H1 (cell line): ENCODE results near the gene HPS3. TPM values are rescaled to one million over a fixed set of nuclear protein-coding genes. Genes with fewer than 3 reads are reported as not detected.

Experiments
- CTCF ChIA-PET: fragments of 300-600 bp; sonication (Branson Sonifier 250); formaldehyde crosslinking; loops from one replicate; lab custom pipeline; 2021; ENCODE audit not compliant: partially characterized antibody; lab: Charles Lee
- POLR2A ChIA-PET: fragments of 300-600 bp; sonication (Branson Sonifier 250); formaldehyde crosslinking; loops from one replicate; lab custom pipeline; 2021; ENCODE audit warnings: inconsistent platforms; ENCODE audit not compliant: partially characterized antibody; lab: Charles Lee
- DNase-seq, 2 experiments: peaks; one replicate each; pipeline versions ENCODE4 v3.0.0 to v3.0.0-alpha.2; 2010 to 2022; ENCODE audit warnings: low spot score in 2 of 2, low read depth in 1 of 2, mixed read lengths in 1 of 2
- FAIRE-seq: peaks from 2 replicates; lab custom pipeline; 2011; peaks lifted over from hg19 to GRCh38; lab: Jason Lieb, UNC
- H2AFZ ChIP-seq: 2 replicates; pipeline ENCODE4 v1.8.1; 2012; ENCODE audit warnings: low read length, inconsistent platforms
- H2AK5ac ChIP-seq: 2 replicates; pipeline ENCODE4 v1.6.1; 2013; ENCODE audit warnings: low read depth, low read length
- H2BK120ac ChIP-seq: replicated peaks from 2 replicates; pipeline ENCODE3; 2013; ENCODE audit warnings: low read depth, low read length, inconsistent platforms
- H2BK12ac ChIP-seq: 2 replicates; pipeline ENCODE4 v1.6.1; 2013; ENCODE audit warnings: low read depth, low read length
- H2BK15ac ChIP-seq: 2 replicates; pipeline ENCODE4 v1.6.1; 2013; ENCODE audit warnings: low read length
- H2BK20ac ChIP-seq: 2 replicates; pipeline ENCODE4 v1.6.1; 2013; ENCODE audit warnings: low read length
- H2BK5ac ChIP-seq: 2 replicates; pipeline ENCODE4 v1.6.1; 2013; ENCODE audit warnings: low read depth, low read length
- H3K14ac ChIP-seq: 2 replicates; pipeline ENCODE4 v1.6.1; 2013; ENCODE audit warnings: inconsistent platforms; ENCODE audit not compliant: insufficient read length
- H3K18ac ChIP-seq: 2 replicates; pipeline ENCODE4 v1.6.1; 2013; ENCODE audit warnings: low read length; ENCODE audit errors: extremely low read depth
- H3K23ac ChIP-seq: 2 replicates; pipeline ENCODE4 v1.6.1; 2013; ENCODE audit warnings: inconsistent platforms; ENCODE audit not compliant: insufficient read length
- H3K23me2 ChIP-seq: 2 replicates; pipeline ENCODE4 v1.6.1; 2013; ENCODE audit warnings: low read depth, low read length
- H3K27ac ChIP-seq: 2 replicates; pipeline ENCODE4 v1.6.1; 2011; ENCODE audit warnings: low read depth, low read length, inconsistent platforms
- H3K27me3 ChIP-seq, 4 experiments: replicated peaks in 1 of 4; 1 replicate in 1 of 4; 2 replicates in 3 of 4; pipeline versions ENCODE4 v1.6.1 to v1.8.1; 2011 to 2013; ENCODE audit warnings: low read length in 3 of 4, mild to moderate bottlenecking in 3 of 4, inconsistent platforms in 2 of 4, mixed read lengths in 2 of 4, moderate library complexity in 1 of 4; ENCODE audit not compliant: control insufficient read depth in 3 of 4, insufficient read depth in 3 of 4; ENCODE audit errors: extremely low read depth in 1 of 4
- H3K36me3 ChIP-seq, 4 experiments: 2 replicates each; pipeline versions ENCODE4 v1.6.1 to v1.8.1; 2011 to 2013; ENCODE audit warnings: mild to moderate bottlenecking in 4 of 4, low read length in 3 of 4, moderate library complexity in 2 of 4, control low read depth in 1 of 4, inconsistent platforms in 1 of 4; ENCODE audit not compliant: insufficient read depth in 4 of 4, control insufficient read depth in 2 of 4
- H3K4ac ChIP-seq: replicated peaks from 2 replicates; pipeline ENCODE3; 2013; ENCODE audit warnings: low read length, low read depth, mixed read lengths, inconsistent platforms; ENCODE audit not compliant: insufficient read length
- H3K4me1 ChIP-seq, 4 experiments: replicated peaks in 1 of 4; 1 replicate in 1 of 4; 2 replicates in 3 of 4; pipeline versions ENCODE4 v1.6.1 to v1.8.1; 2011 to 2013; ENCODE audit warnings: low read length in 3 of 4, inconsistent platforms in 2 of 4, mixed read lengths in 1 of 4; ENCODE audit not compliant: insufficient read depth in 4 of 4, control insufficient read depth in 3 of 4
- H3K4me2 ChIP-seq, 2 experiments: 2 replicates each; pipeline versions ENCODE4 v1.6.1 to v1.8.1; 2011 to 2013; ENCODE audit warnings: low read depth in 2 of 2, low read length in 2 of 2, control low read depth in 1 of 2, inconsistent platforms in 1 of 2, mild to moderate bottlenecking in 1 of 2; ENCODE audit not compliant: insufficient read depth in 1 of 2
- H3K4me3 ChIP-seq, 4 experiments: fragments of 200-600, 300-600 bp in 1 of 4; sonication (generic), shearing (Covaris generic), sonication (Bioruptor Twin) in 1 of 4; 2 replicates each; pipeline versions ENCODE4 v1.5.1 to v1.8.1; 2011 to 2016; ENCODE audit warnings: low read length in 4 of 4, low read depth in 3 of 4, control low read depth in 2 of 4, inconsistent platforms in 2 of 4, mild to moderate bottlenecking in 2 of 4, mixed read lengths in 1 of 4, moderate library complexity in 1 of 4; ENCODE audit not compliant: insufficient read depth in 2 of 4; ENCODE audit errors: extremely low read depth in 1 of 4
- H3K56ac ChIP-seq: replicated peaks from 2 replicates; pipeline ENCODE3; 2013; ENCODE audit warnings: low read depth, mild to moderate bottlenecking, mixed read lengths, low read length, inconsistent platforms; ENCODE audit not compliant: insufficient read length
- H3K79me1 ChIP-seq: 2 replicates; pipeline ENCODE4 v1.6.1; 2013; ENCODE audit warnings: low read depth, low read length, control low read depth
- H3K79me2 ChIP-seq, 2 experiments: 2 replicates each; pipeline versions ENCODE4 v1.6.1 to v1.8.1; 2012 to 2013; ENCODE audit warnings: low read length in 2 of 2, mild to moderate bottlenecking in 2 of 2, inconsistent platforms in 1 of 2; ENCODE audit not compliant: insufficient read depth in 2 of 2, control insufficient read depth in 1 of 2
- H3K9ac ChIP-seq, 4 experiments: replicated peaks in 1 of 4; 1 replicate in 1 of 4; 2 replicates in 3 of 4; pipeline versions ENCODE4 v1.6.1 to v1.8.1; 2011 to 2013; ENCODE audit warnings: low read depth in 3 of 4, low read length in 3 of 4, control low read depth in 2 of 4, mild to moderate bottlenecking in 2 of 4, moderate library complexity in 2 of 4, inconsistent platforms in 1 of 4; ENCODE audit errors: extremely low read depth in 1 of 4
- H3K9me3 ChIP-seq, 2 experiments: 2 replicates each; pipeline versions ENCODE4 v1.6.1 to v1.8.1; 2012 to 2013; ENCODE audit warnings: mild to moderate bottlenecking in 2 of 2, moderate library complexity in 2 of 2, control low read depth in 1 of 2, inconsistent platforms in 1 of 2, low read depth in 1 of 2, low read length in 1 of 2, mixed read lengths in 1 of 2; ENCODE audit not compliant: insufficient read depth in 2 of 2
- H4K20me1 ChIP-seq, 2 experiments: replicated peaks in 1 of 2; 2 replicates each; pipeline versions ENCODE3 to v1.8.1; 2011 to 2013; ENCODE audit warnings: inconsistent platforms in 2 of 2, low read length in 2 of 2, mild to moderate bottlenecking in 1 of 2; ENCODE audit not compliant: insufficient read depth in 2 of 2, control insufficient read depth in 1 of 2
- H4K5ac ChIP-seq: 2 replicates; pipeline ENCODE4 v1.6.1; 2013; ENCODE audit warnings: low read length, low read depth, mixed read lengths, inconsistent platforms; ENCODE audit not compliant: insufficient read length
- H4K8ac ChIP-seq: 2 replicates; pipeline ENCODE4 v1.8.0; 2013; ENCODE audit warnings: mild to moderate bottlenecking, moderate library complexity, low read length, inconsistent platforms; ENCODE audit not compliant: insufficient read depth; ENCODE audit errors: extremely low read depth
- H4K91ac ChIP-seq: replicated peaks from 2 replicates; pipeline ENCODE3; 2013; ENCODE audit warnings: low read length, mixed read lengths, inconsistent platforms; ENCODE audit not compliant: insufficient read length
- CREB1 ChIP-seq: IDR thresholded peaks from 2 replicates; pipeline ENCODE4 v1.6.1; 2012; ENCODE audit warnings: inconsistent platforms
- WGBS, 2 experiments: shearing (Covaris generic) in 1 of 2; methylation state at CpG; one replicate each; pipeline versions ENCODE4 v1.1.6 to v1.1.7; 2013 to 2015; ENCODE audit warnings: low lambda C conversion rate in 2 of 2, mixed read lengths in 2 of 2, inconsistent platforms in 1 of 2, low coverage in 1 of 2, missing lambda C conversion rate in 1 of 2; ENCODE audit not compliant: insufficient replicate concordance in 2 of 2, insufficient coverage in 1 of 2, insufficient read length in 1 of 2; ENCODE audit errors: extremely low coverage in 1 of 2, missing lambda C conversion rate in 1 of 2; 5-methylcytosine and 5-hydroxymethylcytosine counted together
- polyA plus RNA-seq, 7 experiments: library from polyadenylated mRNA; depleted of rRNA in 3 of 7; stranded (reverse) in 5 of 7; unstranded in 2 of 7; fragments of >200 nt in 5 of 7; fragments of 200-250 nt in 2 of 7; gene quantifications; 1 replicate in 5 of 7; 2 replicates in 1 of 7; 4 replicates in 1 of 7; pipeline versions ENCODE4 v1.2.1 to v1.2.3, GENCODE V29; 2011 to 2013; ENCODE audit warnings: missing spikeins in 2 of 7, mixed read lengths in 2 of 7
- total RNA-seq: library from RNA; stranded (reverse); fragmentation: NEBNext Ultra II Directional; extraction: Animal tissue kit (Norgen Biotek cat#: 25700); gene quantifications from 2 replicates; pipeline ENCODE4 v1.2.1, GENCODE V29; 2021
- TF ChIP-seq, protein P1 (sequence below): IDR thresholded peaks from 2 replicates; pipeline ENCODE4 v1.6.1; 2012; ENCODE audit warnings: inconsistent platforms

HPS3 gene
- total and polyA plus RNA-seq, 2 of the 8 experiments (the other 6 are each of a cell fraction or from before 2014, with no cell fraction given): 23.7 to 48.7 TPM

GRCh38 chr3:149101154-149101553 lies 28.3 kb upstream of the HPS3 start:
- WGBS, 2 experiments: 89% methylated on average over 4 of the region's 4 CpGs; no CpG with 5 or more reads in 1 of the 2 experiments
- DNase-seq: no peak

More at GRCh38 chr3:149101154-149101553, 28.3 kb upstream of the HPS3 start:
- H3K9me3 ChIP-seq: peaks cover 6 to 13% of the 10 kb centered on the region in 2 experiments; a peak in 3 of 4 replicates
- H2BK5ac ChIP-seq: no peak overlapping the region
- POLR2A ChIA-PET: no interaction called here
- H3K79me1 ChIP-seq: no peaks in the 10 kb centered on the region
- H3K36me3 ChIP-seq: no peaks in the 10 kb centered on the region
- H3K79me2 ChIP-seq: no peaks in the 10 kb centered on the region
- H3K4me2 ChIP-seq: no peak overlapping the region
- TF ChIP-seq, protein P1, sequence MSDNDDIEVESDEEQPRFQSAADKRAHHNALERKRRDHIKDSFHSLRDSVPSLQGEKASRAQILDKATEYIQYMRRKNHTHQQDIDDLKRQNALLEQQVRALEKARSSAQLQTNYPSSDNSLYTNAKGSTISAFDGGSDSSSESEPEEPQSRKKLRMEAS: no peak
- no peak for TF ChIP-seq CREB1
- no peak overlapping the region for H2BK20ac ChIP-seq
- H4K91ac ChIP-seq: no peak overlapping the region
- no peak overlapping the region for H3K56ac ChIP-seq
- H3K14ac ChIP-seq: no peak overlapping the region
- no peak for FAIRE-seq
- no peak overlapping the region for H3K4me3 ChIP-seq
- no peak overlapping the region for H2AK5ac ChIP-seq
- H4K8ac ChIP-seq: no peak overlapping the region
- H3K4ac ChIP-seq: no peak overlapping the region
- H3K27me3 ChIP-seq: no peaks in the 10 kb centered on the region
- no peak overlapping the region for H3K9ac ChIP-seq
- H3K18ac ChIP-seq: no peak overlapping the region
- H3K23ac ChIP-seq: no peak overlapping the region
- no peak overlapping the region for H2BK12ac ChIP-seq
- no peaks in the 10 kb centered on the region for H3K4me1 ChIP-seq
- H3K23me2 ChIP-seq: no peaks in the 10 kb centered on the region
- H2BK120ac ChIP-seq: no peak overlapping the region
- no peak overlapping the region for H2AFZ ChIP-seq
- H4K20me1 ChIP-seq: no peaks in the 10 kb centered on the region
- CTCF ChIA-PET: interaction anchor here (0.9 to 2.1 kb wide), 4 partner anchors 14 to 283 kb away, joined by 3 to 8 read pairs (median 4); partner anchors contain the start of gene HLTF
- no peak overlapping the region for H4K5ac ChIP-seq
- no peak overlapping the region for H2BK15ac ChIP-seq
- H3K27ac ChIP-seq: no peak overlapping the region
